Activated naive CD4-positive, alpha-beta T cell treated with anti-CD3 and anti-CD28 coated beads for 36 hours (primary cell): ENCODE results near the gene BRF1. TPM values are rescaled to one million over a fixed set of nuclear protein-coding genes. Genes with fewer than 3 reads are reported as not detected.

ENCODE experiments used
- CTCF ChIA-PET: fragments of 350-600 bp; sonication (Branson Sonifier 250); formaldehyde crosslinking; loops from one replicate; lab custom pipeline; 2021; ENCODE audit warnings: antibody characterized with exemption; lab: Charles Lee
- DNase-seq: peaks from one replicate; pipeline ENCODE4 v3.0.0-alpha.2; 2020
- H3K27ac Mint-ChIP-seq: one replicate; pipeline ENCODE4 v1.8.0; 2021; ENCODE audit warnings: mild to moderate bottlenecking, mixed read lengths
- H3K27me3 Mint-ChIP-seq: one replicate; pipeline ENCODE4 v1.8.0; 2021; ENCODE audit warnings: low read depth, mixed read lengths
- H3K36me3 Mint-ChIP-seq: one replicate; pipeline ENCODE4 v1.8.0; 2021; ENCODE audit warnings: low read depth, mixed read lengths
- H3K4me1 Mint-ChIP-seq: one replicate; pipeline ENCODE4 v1.8.0; 2021; ENCODE audit warnings: low read depth, mixed read lengths
- H3K4me3 Mint-ChIP-seq: one replicate; pipeline ENCODE4 v1.8.0; 2021; ENCODE audit warnings: mild to moderate bottlenecking, moderate library complexity, mixed read lengths
- H3K9me3 Mint-ChIP-seq: one replicate; pipeline ENCODE4 v1.8.0; 2021; ENCODE audit warnings: mixed read lengths
- intact Hi-C: fragments of 100-400 bp; cut with micrococcal nuclease; formaldehyde crosslinking; loops from one replicate; pipeline ENCODE4 v1.15.1; 2023
- total RNA-seq, 2 experiments: library from RNA; stranded (reverse); gene quantifications; one replicate each; pipeline ENCODE4 v1.2.3, GENCODE V29; 2021

Gene BRF1
- total RNA-seq, 2 experiments from 2014 or later: 20.6 to 23.4 TPM

DNA sequence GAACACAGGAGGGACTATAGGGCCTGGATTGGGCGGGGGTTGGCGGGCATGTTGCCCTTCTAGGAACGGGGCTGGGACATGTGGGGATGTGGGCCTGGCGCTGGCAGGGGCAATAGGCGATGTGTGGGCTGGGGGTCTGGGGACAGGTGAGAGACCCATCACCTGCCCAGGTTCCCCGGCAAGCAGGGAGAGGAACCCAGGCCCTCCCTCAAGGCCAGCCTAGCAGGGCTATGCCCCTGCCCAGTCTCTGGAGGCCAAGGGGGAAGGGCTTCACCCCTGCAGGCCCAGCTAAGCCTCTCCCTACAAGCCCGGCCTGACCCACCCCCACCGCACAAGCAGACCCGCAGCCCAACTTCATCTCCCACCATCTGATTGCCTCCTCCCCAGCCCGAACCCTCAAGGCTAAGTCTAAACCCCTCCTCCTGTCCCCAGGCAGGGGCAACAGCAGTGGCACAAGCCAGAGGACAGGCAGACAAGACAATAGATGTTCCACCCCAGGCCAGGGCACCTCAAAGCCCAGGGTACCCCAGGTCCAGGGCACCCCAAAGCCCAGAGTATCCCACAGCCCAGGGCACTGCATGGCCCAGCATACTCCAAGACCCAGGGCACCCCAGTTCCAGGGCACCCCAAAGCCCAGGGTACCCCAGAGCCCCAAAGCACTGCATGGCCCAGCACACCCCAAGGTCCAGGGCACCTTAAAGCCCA is 138.7 kb downstream of the BRF1 start:
- Mint-ChIP-seq H3K27ac (no peak overlapping the region), H3K27me3 (peaks cover 5% of the 10 kb centered on the region), H3K4me3 (no peak overlapping the region), H3K9me3 (no peaks in the 10 kb centered on the region), H3K36me3 (no peaks in the 10 kb centered on the region), H3K4me1 (peaks cover 4% of the 10 kb centered on the region)
- intact Hi-C loops: no loop called here
- CTCF ChIA-PET: no interaction called here
- no peak for DNase-seq

DNA sequence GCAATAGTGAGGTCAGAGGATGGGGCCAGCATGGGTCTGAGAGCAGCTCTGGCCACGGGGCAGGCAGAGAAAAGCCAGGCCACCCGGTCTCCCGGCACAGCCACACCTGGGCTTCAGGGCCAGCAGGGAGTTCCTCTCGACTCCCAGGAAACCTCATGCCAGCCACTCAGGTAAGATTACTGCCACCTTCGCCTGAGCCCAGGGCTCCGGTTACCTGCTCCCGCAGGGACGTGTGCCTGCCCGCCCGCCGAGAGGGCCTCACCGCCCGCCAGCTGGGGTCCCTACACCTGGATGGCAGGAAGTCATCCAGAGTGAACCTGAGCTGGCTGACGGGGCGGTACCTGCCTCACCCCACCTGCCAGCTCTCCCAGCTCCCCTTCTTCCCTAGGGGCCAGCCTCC is 139.5 kb downstream of the BRF1 start:
- CTCF ChIA-PET: no interaction called here
- no peak overlapping the region for H3K27ac Mint-ChIP-seq
- intact Hi-C loops: no loop called here

GRCh38 chr14:105160776-105161175 is 140.0 kb downstream of the BRF1 start:
- Mint-ChIP-seq H3K27me3 (no peaks in the 10 kb centered on the region), H3K4me3 (no peak overlapping the region), H3K4me1 (no peaks in the 10 kb centered on the region), H3K27ac (no peak overlapping the region), H3K36me3 (no peaks in the 10 kb centered on the region), H3K9me3 (no peaks in the 10 kb centered on the region)
- DNase-seq: no peak
- CTCF ChIA-PET: no interaction called here
- intact Hi-C loops: no loop called here

More for the DNA sequence above, 139.5 kb downstream of the BRF1 start:
- DNase-seq: no peak
- no peaks in the 10 kb centered on the region for H3K36me3 Mint-ChIP-seq
- no peaks in the 10 kb centered on the region for H3K27me3 Mint-ChIP-seq
- H3K9me3 Mint-ChIP-seq: no peaks in the 10 kb centered on the region
- H3K4me3 Mint-ChIP-seq: no peak overlapping the region
- no peaks in the 10 kb centered on the region for H3K4me1 Mint-ChIP-seq

- no peaks in the 10 kb centered on the region for H3K4me1 Mint-ChIP-seq
- no peaks in the 10 kb centered on the region for H3K9me3 Mint-ChIP-seq
- CTCF ChIA-PET: interaction anchor here (0.7 to 1.1 kb wide), 2 partner anchors 8 to 29 kb away, joined by 3 read pairs; no protein-coding TSS in a partner anchor
- no peak overlapping the region for H3K27ac Mint-ChIP-seq
- intact Hi-C loops: no loop called here
- H3K4me3 Mint-ChIP-seq: no peak overlapping the region
- DNase-seq: no peak
- H3K27me3 Mint-ChIP-seq: no peaks in the 10 kb centered on the region
- no peaks in the 10 kb centered on the region for H3K36me3 Mint-ChIP-seq
Measured at GRCh38 chr14:105159344-105159743, 141.5 kb downstream of the BRF1 start.

Other genes with a start within 250 kb of the BRF1 start
- 10 to 100 TPM; 11.3 to 15.3 TPM for gene GPR132, start 235.6 kb downstream of the BRF1 start, total RNA-seq
- 1 to 10 TPM; 2.9 to 3.6 TPM for gene JAG2, start 132.2 kb downstream of the BRF1 start, total RNA-seq
- 10 to 100 TPM; 12.0 to 15.8 TPM for gene NUDT14, start 119.7 kb downstream of the BRF1 start, total RNA-seq
- 10 to 100 TPM; 24.6 to 25.6 TPM for gene BTBD6, start 52.5 kb downstream of the BRF1 start, total RNA-seq
- gene PACS2, start 13.7 kb upstream of the BRF1 start, total RNA-seq: 10 to 100 TPM; 25.1 to 29.6 TPM
- 1 to 10 TPM; 2.0 to 2.6 TPM for gene TEX22, start 97.5 kb upstream of the BRF1 start, total RNA-seq
- gene MTA1, start 118.8 kb upstream of the BRF1 start, total RNA-seq: 100 to 1,000 TPM; 106 to 115 TPM
- gene CRIP2, start 173.8 kb upstream of the BRF1 start, total RNA-seq: not detected
- 10 to 100 TPM; 67.3 to 77.1 TPM for gene CRIP1, start 185.9 kb upstream of the BRF1 start, total RNA-seq
- 10 to 100 TPM; 27.8 to 28.6 TPM for gene TEDC1, start 190.2 kb upstream of the BRF1 start, total RNA-seq
- gene TMEM121, start 225.6 kb upstream of the BRF1 start, total RNA-seq: 1 to 10 TPM; 6.5 to 9.3 TPM